ENCODE data around the gene PPM1K.

The PPM1K gene

GRCh38 chr4:88246600-88246999 lies 37.8 kb downstream of the PPM1K start:
- no peaks in the 10 kb centered on the region for H3K27me3 ChIP-seq

GRCh38 chr4:88244816-88245579 lies 39.4 kb downstream of the PPM1K start:
- Histone ChIP-seq H3K9me3 (no peaks in the 10 kb centered on the region), H3K4me3 (ENCODE audit: low read depth, low read length) (no peak overlapping the region; the same call in 1 of the 2 replicates), H3K27me3 (no peaks in the 10 kb centered on the region), H3K36me3 (no peaks in the 10 kb centered on the region), H3K4me1 (no peaks in the 10 kb centered on the region)
- no peak for DNase-seq
- TF ChIP-seq, protein P1, sequence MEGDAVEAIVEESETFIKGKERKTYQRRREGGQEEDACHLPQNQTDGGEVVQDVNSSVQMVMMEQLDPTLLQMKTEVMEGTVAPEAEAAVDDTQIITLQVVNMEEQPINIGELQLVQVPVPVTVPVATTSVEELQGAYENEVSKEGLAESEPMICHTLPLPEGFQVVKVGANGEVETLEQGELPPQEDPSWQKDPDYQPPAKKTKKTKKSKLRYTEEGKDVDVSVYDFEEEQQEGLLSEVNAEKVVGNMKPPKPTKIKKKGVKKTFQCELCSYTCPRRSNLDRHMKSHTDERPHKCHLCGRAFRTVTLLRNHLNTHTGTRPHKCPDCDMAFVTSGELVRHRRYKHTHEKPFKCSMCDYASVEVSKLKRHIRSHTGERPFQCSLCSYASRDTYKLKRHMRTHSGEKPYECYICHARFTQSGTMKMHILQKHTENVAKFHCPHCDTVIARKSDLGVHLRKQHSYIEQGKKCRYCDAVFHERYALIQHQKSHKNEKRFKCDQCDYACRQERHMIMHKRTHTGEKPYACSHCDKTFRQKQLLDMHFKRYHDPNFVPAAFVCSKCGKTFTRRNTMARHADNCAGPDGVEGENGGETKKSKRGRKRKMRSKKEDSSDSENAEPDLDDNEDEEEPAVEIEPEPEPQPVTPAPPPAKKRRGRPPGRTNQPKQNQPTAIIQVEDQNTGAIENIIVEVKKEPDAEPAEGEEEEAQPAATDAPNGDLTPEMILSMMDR (IDR thresholded peaks at IDR 0.05; ENCODE audit: low read depth, low read length), result no peak

More at GRCh38 chr4:88246600-88246999, 37.8 kb downstream of the PPM1K start:
- H3K9me3 ChIP-seq, result no peaks in the 10 kb centered on the region
- TF ChIP-seq, protein P1 (IDR thresholded peaks at IDR 0.05; ENCODE audit: low read depth, low read length), result no peak
- H3K36me3 ChIP-seq, result no peaks in the 10 kb centered on the region
- H3K4me3 ChIP-seq (ENCODE audit: low read depth, low read length), result no peak overlapping the region
- no peak for DNase-seq
- no peaks in the 10 kb centered on the region for H3K4me1 ChIP-seq

- Histone ChIP-seq H3K27me3 (no peaks in the 10 kb centered on the region), H3K4me1 (no peaks in the 10 kb centered on the region), H3K9me3 (no peaks in the 10 kb centered on the region), H3K36me3 (no peaks in the 10 kb centered on the region), H3K4me3 (ENCODE audit: low read depth, low read length) (no peak overlapping the region)
- TF ChIP-seq, protein P1 (IDR thresholded peaks at IDR 0.05; ENCODE audit: low read depth, low read length), result no peak
- no peak for DNase-seq
These were observed 40.3 kb downstream of the PPM1K start for GRCh38 chr4:88244056-88244455.

GRCh38 chr4:88242144-88242543 lies 42.2 kb downstream of the PPM1K start:
- TF ChIP-seq, protein P1 (IDR thresholded peaks at IDR 0.05; ENCODE audit: low read depth, low read length), result no peak
- H3K9me3 ChIP-seq, result no peaks in the 10 kb centered on the region
- no peaks in the 10 kb centered on the region for H3K27me3 ChIP-seq
- no peak for DNase-seq
- H3K36me3 ChIP-seq, result no peaks in the 10 kb centered on the region
- H3K4me3 ChIP-seq (ENCODE audit: low read depth, low read length), result no peak overlapping the region
- no peaks in the 10 kb centered on the region for H3K4me1 ChIP-seq

- Histone ChIP-seq H3K4me1 (no peaks in the 10 kb centered on the region), H3K4me3 (ENCODE audit: low read depth, low read length) (no peak overlapping the region), H3K36me3 (no peaks in the 10 kb centered on the region), H3K9me3 (no peaks in the 10 kb centered on the region), H3K27me3 (no peaks in the 10 kb centered on the region)
- no peak for DNase-seq
- TF ChIP-seq, protein P1 (IDR thresholded peaks at IDR 0.05; ENCODE audit: low read depth, low read length), result no peak
These were observed 44.1 kb downstream of the PPM1K start for GRCh38 chr4:88240297-88240714.

Measured in BE2C (cell line).